Measurements from ENCODE around the gene MYRF. TPM values are rescaled to one million over a fixed set of nuclear protein-coding genes. Genes with fewer than 3 reads are reported as not detected.
A peak's percentile ranks its signal among the peaks of the same experiment; 100 is the strongest.

The MYRF gene
- total and polyA plus RNA-seq, 2 of the 4 experiments (the other 2 are of a cell fraction), result 1.6 to 10.7 TPM

- ATAC-seq (ENCODE audit: low read depth), result no peak
- Histone ChIP-seq H3K9ac (ENCODE audit: low read depth, low read length) (no peak overlapping the region), H3K4ac (ENCODE audit: low read depth, low read length) (no peak overlapping the region), H3K4me1 (ENCODE audit: control insufficient read depth, insufficient read depth, low read length) (no peaks in the 10 kb centered on the region; the same call in 1 of the 2 replicates), H2BK15ac (ENCODE audit: low read depth, low read length) (no peak overlapping the region), H4K5ac (ENCODE audit: low read depth, low read length) (no peak overlapping the region), H2BK20ac (ENCODE audit: low read depth, low read length) (no peak overlapping the region), H4K91ac (ENCODE audit: insufficient read depth, low read depth, low read length) (no peak overlapping the region), H2AK9ac (replicated peaks; ENCODE audit: low read depth, low read length, poor library complexity) (no peak overlapping the region), H3K56ac (ENCODE audit: extremely low read depth, insufficient read depth, low read length) (no peak overlapping the region), H3K23ac (ENCODE audit: low read depth, low read length) (no peak overlapping the region), H3K9me1 (ENCODE audit: insufficient read depth, low read length) (no peaks in the 10 kb centered on the region), H2BK5ac (ENCODE audit: low read depth, low read length, poor library complexity, severe bottlenecking) (no peak overlapping the region), H4K20me1 (ENCODE audit: insufficient read depth, low read length) (no peaks in the 10 kb centered on the region), H2AFZ (replicated peaks; ENCODE audit: low read length, poor library complexity) (peak overlapping the region; percentile 83), H3K18ac (ENCODE audit: low read depth, low read length) (no peak overlapping the region), H3K4me3 (ENCODE audit: insufficient read depth, low read depth, low read length) (no peak overlapping the region), H3K36me3 (ENCODE audit: control insufficient read depth, insufficient read depth, low read length) (no peaks in the 10 kb centered on the region; the same call in 1 of the 2 replicates), H3K14ac (replicated peaks; ENCODE audit: low read depth, low read length) (no peak overlapping the region), H3K79me1 (ENCODE audit: low read depth in 1 of 2, low read length in 2 of 2) (no peaks in the 10 kb centered on the region), H4K8ac (ENCODE audit: low read depth in 2 of 2, low read length in 2 of 2) (no peak overlapping the region), H3K4me2 (ENCODE audit: low read depth, low read length) (no peak overlapping the region), H3K9me3 (ENCODE audit: control insufficient read depth, insufficient read depth, low read length) (no peaks in the 10 kb centered on the region), H2AK5ac (ENCODE audit: low read depth, low read length) (no peak overlapping the region), H3K27ac (ENCODE audit: insufficient read depth, low read length) (no peak overlapping the region), H2BK120ac (ENCODE audit: low read depth, low read length) (no peak overlapping the region), H3K27me3 (ENCODE audit: control insufficient read depth, insufficient read depth, low read length) (peaks cover 3% of the 10 kb centered on the region; the same call in 1 of the 2 replicates)
- intact Hi-C loops (cut with micrococcal nuclease), result loop anchor here (1.0 kb wide), 2 partner anchors 28 to 360 kb away; no protein-coding TSS in a partner anchor
- dilution Hi-C loops (cut with HindIII; ENCODE audit: low sequenced_read_pairs, unreplicated experiment), result no loop called here
- TF ChIP-seq RAD21 (IDR thresholded peaks at IDR 0.05; ENCODE audit: low read length) (no peak), CHD1 (IDR thresholded peaks at IDR 0.05; ENCODE audit: low read depth, low read length) (no peak), SMC3 (IDR thresholded peaks at IDR 0.05; ENCODE audit: low read depth, low read length) (no peak), MAFK (IDR thresholded peaks at IDR 0.05; ENCODE audit: low read depth, low read length) (no peak), NFE2L2 (IDR thresholded peaks at IDR 0.05; ENCODE audit: low read depth, low read length) (no peak), RCOR1 (IDR thresholded peaks at IDR 0.05; ENCODE audit: insufficient replicate concordance, low read length) (no peak), FOS (IDR thresholded peaks at IDR 0.05; ENCODE audit: low read depth, low read length) (no peak), MAZ (IDR thresholded peaks at IDR 0.05; ENCODE audit: borderline replicate concordance, low read depth, low read length) (no peak), RFX5 (IDR thresholded peaks at IDR 0.05; ENCODE audit: low read depth, low read length) (no peak), POLR2A (IDR thresholded peaks at IDR 0.05; ENCODE audit: low read depth, low read length) (no peak), BHLHE40 (IDR thresholded peaks at IDR 0.05; ENCODE audit: low read depth, low read length) (no peak), ELK1 (IDR thresholded peaks at IDR 0.05; ENCODE audit: borderline replicate concordance, low read depth, low read length) (no peak), CTCF (conservative IDR thresholded peaks at IDR 0.05; ENCODE audit: low read depth, low read length) (no peak), MXI1 (IDR thresholded peaks at IDR 0.05; ENCODE audit: borderline replicate concordance, low read depth, low read length) (no peak), USF2 (IDR thresholded peaks at IDR 0.05; ENCODE audit: low read depth, low read length) (no peak)
- WGBS, 2 experiments (ENCODE audit: extremely low coverage in 2 of 2, insufficient read length in 1 of 2), result no CpG with 5 or more reads among the region's 3 CpGs
- BruUV-seq (replicated peaks), result no TSS peak
- in situ Hi-C loops (cut with MboI; ENCODE audit: low sequenced_read_pairs), result no loop called here
- no peak for DNase-seq
- ChIA-PET POLR2A (ENCODE audit: unreplicated experiment) (no interaction called here), CTCF (interaction anchor here (1.0 to 1.3 kb wide), 4 partner anchors 17 to 360 kb away, joined by 3 to 5 read pairs (median 3); no protein-coding TSS in a partner anchor)
Measured at GRCh38 chr11:61747967-61748285, 4.5 kb upstream of the MYRF start.
